Fibroblast of villous mesenchyme (primary cell): ENCODE data around the gene SCART1. TPM values are rescaled to one million over a fixed set of nuclear protein-coding genes. Genes with fewer than 3 reads are reported as not detected.
"Not testable (repeated sequence)": the region's sequence is repeated elsewhere in the genome, so short reads cannot be mapped to it uniquely, and the experiment has no call there.

ENCODE experiments used
- DNase-seq: peaks from one replicate; pipeline ENCODE4 v3.0.0-alpha.2; 2010; ENCODE audit warnings: low read depth
- H3K4me3 ChIP-seq: 2 replicates; pipeline ENCODE4 v1.5.1; 2011; ENCODE audit warnings: low read depth, mild to moderate bottlenecking, low read length
- CTCF ChIP-seq: IDR thresholded peaks from 2 replicates; pipeline ENCODE4 v1.5.1; 2012; ENCODE audit warnings: low read depth, mild to moderate bottlenecking, low read length; ENCODE audit not compliant: insufficient read depth
- total RNA-seq: library from RNA; depleted of rRNA; stranded (reverse); fragments of >200 nt; gene quantifications from 2 replicates; pipeline ENCODE4 v1.2.3, GENCODE V29; 2012

Gene SCART1
- total RNA-seq, 1 donor: 2.6 TPM

- peak; percentile 6 for DNase-seq
- TF ChIP-seq CTCF: peak; percentile 43
- H3K4me3 ChIP-seq: not testable (repeated sequence)
Observed at GRCh38 chr10:133497363-133497762, 43.6 kb downstream of the SCART1 start.

GRCh38 chr10:133499176-133499575, 45.4 kb downstream of the SCART1 start:
- DNase-seq, H3K4me3 ChIP-seq: not testable (repeated sequence)

- H3K4me3 ChIP-seq, DNase-seq: not testable (repeated sequence)
Observed at GRCh38 chr10:133500897-133501296, 47.2 kb downstream of the SCART1 start.

GRCh38 chr10:133509700-133510099, 56.0 kb downstream of the SCART1 start:
- no peak for DNase-seq
- H3K4me3 ChIP-seq: no peak overlapping the region
- TF ChIP-seq CTCF: no peak

GRCh38 chr10:133511408-133511807, 57.7 kb downstream of the SCART1 start:
- DNase-seq: no peak

GRCh38 chr10:133511907-133512528, 58.3 kb downstream of the SCART1 start:
- TF ChIP-seq CTCF: no peak
- DNase-seq: no peak
- no peak overlapping the region for H3K4me3 ChIP-seq

More at GRCh38 chr10:133511408-133511807, 57.7 kb downstream of the SCART1 start:
- no peak overlapping the region for H3K4me3 ChIP-seq
- no peak for TF ChIP-seq CTCF

GRCh38 chr10:133515471-133515870, 61.7 kb downstream of the SCART1 start:
- no peak for TF ChIP-seq CTCF
- no peak for DNase-seq
- no peak overlapping the region for H3K4me3 ChIP-seq

- no peak overlapping the region for H3K4me3 ChIP-seq
- DNase-seq: no peak
- no peak for TF ChIP-seq CTCF
Observed at GRCh38 chr10:133516057-133516456, 62.3 kb downstream of the SCART1 start.

- H3K4me3 ChIP-seq: not testable (repeated sequence)
Observed at GRCh38 chr10:133518517-133518916, 64.8 kb downstream of the SCART1 start.

More at GRCh38 chr10:133518517-133518916, 64.8 kb downstream of the SCART1 start:
- DNase-seq: not testable (repeated sequence)
